Measurements from ENCODE around the gene GIPC3. TPM values are rescaled to one million over a fixed set of nuclear protein-coding genes. Genes with fewer than 3 reads are reported as not detected.

Gene GIPC3
- total and polyA plus RNA-seq, 2 of the 8 experiments (the other 6 are each of a cell fraction or from before 2014, with no cell fraction given) = 1.0 to 1.2 TPM

- 92% methylated on average over 12 of the region's 14 CpGs; no CpG with 5 or more reads in 1 of the 2 experiments for WGBS, 2 experiments (ENCODE audit: extremely low coverage in 1 of 2, insufficient coverage in 1 of 2, insufficient read length in 1 of 2, insufficient replicate concordance in 2 of 2, low coverage in 1 of 2, low lambda C conversion rate in 2 of 2, missing lambda C conversion rate in 1 of 2)
- no peak overlapping the region for H3K4me2 ChIP-seq (ENCODE audit: insufficient read depth in 1 of 2, low read depth in 2 of 2, low read length in 2 of 2)
- no peak overlapping the region for H3K4me3 ChIP-seq (ENCODE audit: extremely low read depth in 1 of 4, insufficient read depth in 2 of 4, low read depth in 3 of 4, low read length in 4 of 4)
- H4K8ac ChIP-seq (ENCODE audit: extremely low read depth, insufficient read depth, low read length) = no peak overlapping the region
- H3K27ac ChIP-seq (ENCODE audit: low read depth, low read length) = no peak overlapping the region
- peaks cover 8 to 17% of the 10 kb centered on the region in 2 experiments for H4K20me1 ChIP-seq (replicated peaks in 1 of 2; ENCODE audit: control insufficient read depth in 1 of 2, insufficient read depth in 2 of 2, low read length in 2 of 2)
- no peak overlapping the region for H2AK5ac ChIP-seq (ENCODE audit: low read depth, low read length)
- no peak overlapping the region for H3K4ac ChIP-seq (replicated peaks; ENCODE audit: insufficient read length, low read depth, low read length)
- H2BK120ac ChIP-seq (replicated peaks; ENCODE audit: low read depth, low read length) = no peak overlapping the region
- no peak overlapping the region for H3K23ac ChIP-seq (ENCODE audit: insufficient read length)
- H3K14ac ChIP-seq (ENCODE audit: insufficient read length) = no peak overlapping the region
- no peaks in the 10 kb centered on the region; the same call in 1 of the 2 replicates for H3K23me2 ChIP-seq (ENCODE audit: low read depth, low read length)
- no peak for DNase-seq (ENCODE audit: low read depth in 1 of 2, low spot score in 2 of 2)
- H4K5ac ChIP-seq (ENCODE audit: insufficient read length, low read depth, low read length) = no peak overlapping the region
- H3K56ac ChIP-seq (replicated peaks; ENCODE audit: insufficient read length, low read depth, low read length) = no peak overlapping the region
- H4K91ac ChIP-seq (replicated peaks; ENCODE audit: insufficient read length, low read length) = no peak overlapping the region
- ChIA-PET CTCF (ENCODE audit: partially characterized antibody) (interaction anchor here (1.9 to 6.9 kb wide), 3 partner anchors 9 to 84 kb away, joined by 4 to 54 read pairs (median 7); no protein-coding TSS in a partner anchor), POLR2A (ENCODE audit: partially characterized antibody) (interaction anchor here (4.0 kb wide), 1 partner anchor 9 kb away, joined by 30 read pairs; no protein-coding TSS in a partner anchor)
- H3K4me1 ChIP-seq (replicated peaks in 1 of 4; ENCODE audit: control insufficient read depth in 3 of 4, insufficient read depth in 4 of 4, low read length in 3 of 4) = peaks cover 3 to 11% (median 6%) of the 10 kb centered on the region in 4 experiments; a peak in 6 of 7 replicates
- H2BK20ac ChIP-seq (ENCODE audit: low read length) = no peak overlapping the region
- H2BK12ac ChIP-seq (ENCODE audit: low read depth, low read length) = no peak overlapping the region
- no peak overlapping the region for H2AFZ ChIP-seq (ENCODE audit: low read length)
- no peak overlapping the region for H2BK5ac ChIP-seq (ENCODE audit: low read depth, low read length)
- H3K9me3 ChIP-seq (ENCODE audit: insufficient read depth in 2 of 2, low read depth in 1 of 2, low read length in 1 of 2) = no peaks in the 10 kb centered on the region
- H3K9ac ChIP-seq (replicated peaks in 1 of 4; ENCODE audit: extremely low read depth in 1 of 4, low read depth in 3 of 4, low read length in 3 of 4) = no peak overlapping the region
- H2BK15ac ChIP-seq (ENCODE audit: low read length) = no peak overlapping the region
- H3K36me3 ChIP-seq (ENCODE audit: control insufficient read depth in 2 of 4, insufficient read depth in 4 of 4, low read length in 3 of 4) = peaks cover 7 to 38% (median 23%) of the 10 kb centered on the region in 4 experiments; a peak in 7 of 8 replicates
- 0 out of 2 replicates have a peak, but pooled peaks cover 2% of the 10 kb centered on the region for H3K79me1 ChIP-seq (ENCODE audit: low read depth, low read length)
- H3K18ac ChIP-seq (ENCODE audit: extremely low read depth, low read length) = no peak overlapping the region
- no peak for FAIRE-seq
- H3K27me3 ChIP-seq (replicated peaks in 1 of 4; ENCODE audit: control insufficient read depth in 3 of 4, extremely low read depth in 1 of 4, insufficient read depth in 3 of 4, low read length in 3 of 4) = no peaks in the 10 kb centered on the region
- H3K79me2 ChIP-seq (ENCODE audit: control insufficient read depth in 1 of 2, insufficient read depth in 2 of 2, low read length in 2 of 2) = no peaks in the 10 kb centered on the region
- TF ChIP-seq TBP (IDR thresholded peaks at IDR 0.05; ENCODE audit: low read depth, low read length) = no peak
- no peak for TF ChIP-seq EP300 (IDR thresholded peaks at IDR 0.05; ENCODE audit: borderline replicate concordance in 1 of 2, low read depth in 2 of 2, low read length in 2 of 2)
- no peak for TF ChIP-seq JUN (IDR thresholded peaks at IDR 0.05; ENCODE audit: low read depth, low read length)
- no peak for TF ChIP-seq RNF2 (IDR thresholded peaks at IDR 0.05; ENCODE audit: borderline replicate concordance, low read depth, low read length, missing control alignments, poor library complexity, severe bottlenecking)
- TF ChIP-seq FOSL1 (IDR thresholded peaks at IDR 0.05; ENCODE audit: insufficient read depth, low read depth, low read length) = no peak
- TF ChIP-seq POLR2AphosphoS5 (IDR thresholded peaks at IDR 0.05; ENCODE audit: low read depth, low read length) = no peak; the same call in 1 of the 2 replicates
- no peak for TF ChIP-seq KDM1A (IDR thresholded peaks at IDR 0.05; ENCODE audit: borderline replicate concordance, low read length)
- TF ChIP-seq KDM4A (IDR thresholded peaks at IDR 0.05; ENCODE audit: low read depth, low read length, severe bottlenecking) = no peak
- TF ChIP-seq RFX5 (IDR thresholded peaks at IDR 0.05; ENCODE audit: borderline replicate concordance, low read depth, low read length) = no peak
- TF ChIP-seq NANOG (IDR thresholded peaks at IDR 0.05; ENCODE audit: insufficient read depth, low read depth, low read length, poor library complexity, severe bottlenecking) = no peak
- TF ChIP-seq NRF1 (IDR thresholded peaks at IDR 0.05; ENCODE audit: low read depth, low read length) = no peak
- TF ChIP-seq ATF3 (IDR thresholded peaks at IDR 0.05; ENCODE audit: insufficient read depth, low read depth, low read length) = no peak
Measured at GRCh38 chr19:3535563-3535965, 49.7 kb upstream of the GIPC3 start.
